ENCODE results near the gene CHDH.

CHDH gene

DNA sequence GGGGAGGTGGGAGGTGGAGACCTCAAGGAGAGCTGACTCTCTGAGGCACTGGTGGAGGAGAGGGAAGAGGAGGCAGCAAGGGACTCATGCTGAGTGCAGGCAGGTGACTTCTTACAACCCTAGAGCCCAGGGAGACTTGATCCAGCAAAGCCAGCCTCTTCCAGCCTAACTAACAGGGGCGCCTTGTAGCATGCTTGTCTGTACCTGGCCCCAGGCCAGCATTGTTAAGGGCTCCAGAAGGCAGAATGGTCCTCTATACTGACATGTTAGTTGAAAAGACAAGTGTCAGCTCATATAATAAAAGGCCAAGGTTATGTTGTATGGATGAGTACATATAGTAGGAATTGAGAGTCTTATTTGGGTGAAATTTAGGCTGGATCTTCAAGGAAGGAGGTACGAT is 65.4 kb downstream of the CHDH start:
- no peak for DNase-seq

DNA sequence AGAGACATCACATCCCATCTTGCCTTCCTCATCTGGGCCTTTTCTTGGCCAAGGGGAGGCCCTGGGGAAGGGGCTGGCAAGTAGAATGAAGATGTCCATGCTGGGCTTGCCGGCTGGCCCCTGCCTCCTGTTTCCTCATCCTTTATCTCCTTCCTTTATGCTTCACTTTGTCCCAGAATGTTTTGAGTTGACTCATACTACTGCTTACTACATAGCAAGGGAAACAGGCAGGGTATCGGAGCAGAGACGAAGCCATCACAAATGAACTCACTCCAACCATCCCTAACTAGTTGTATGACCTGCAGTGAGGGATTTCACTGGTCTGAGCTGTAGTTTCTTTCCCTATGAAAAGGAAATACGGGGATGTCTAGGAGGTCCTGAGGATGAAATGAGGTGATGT is 66.0 kb downstream of the CHDH start:
- no peak for DNase-seq

DNA sequence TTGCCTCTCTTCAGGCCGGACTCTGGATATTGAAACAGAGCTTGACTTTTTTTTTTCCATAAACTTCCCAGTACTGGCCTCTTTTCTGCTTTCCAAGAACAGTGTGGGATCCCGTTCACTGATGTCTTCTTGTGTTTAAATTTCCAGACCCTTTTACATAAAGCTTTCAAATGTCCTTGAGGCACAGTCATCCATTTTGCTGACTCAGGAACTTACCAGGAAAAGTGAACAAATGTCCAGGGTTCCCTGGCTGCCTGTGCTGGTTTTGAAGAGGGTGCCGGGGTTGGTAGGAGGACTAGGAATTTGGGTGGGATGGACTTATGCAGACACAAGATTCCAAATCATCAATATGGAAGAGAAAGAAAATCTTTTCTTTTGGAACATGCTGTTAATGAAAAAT is 68.1 kb downstream of the CHDH start:
- DNase-seq, result no peak

- no peak for DNase-seq
These were observed 68.8 kb downstream of the CHDH start for GRCh38 chr3:53777468-53777867.

GRCh38 chr3:53776494-53777101 is 69.6 kb downstream of the CHDH start:
- DNase-seq, result no peak

DNA sequence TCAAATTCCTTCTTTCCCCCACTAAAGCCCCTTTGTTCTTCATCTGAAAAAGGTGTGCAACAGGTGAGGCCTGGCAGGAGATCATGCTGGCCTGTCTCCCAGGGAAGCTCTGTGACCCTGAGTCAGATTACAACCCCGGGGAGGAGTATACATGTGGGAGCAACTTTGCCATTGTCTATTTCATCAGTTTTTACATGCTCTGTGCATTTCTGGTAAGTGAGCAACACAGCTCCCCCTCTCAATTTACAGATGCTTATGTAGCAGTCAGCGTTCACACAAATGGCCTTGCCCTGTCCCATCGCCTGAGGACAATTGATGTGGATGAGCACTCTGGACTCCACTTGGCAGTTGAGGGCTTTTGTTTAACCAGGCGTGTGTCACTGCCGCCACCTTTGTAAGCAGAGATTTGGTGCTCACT is 70.4 kb downstream of the CHDH start:
- DNase-seq, result no peak

DNA sequence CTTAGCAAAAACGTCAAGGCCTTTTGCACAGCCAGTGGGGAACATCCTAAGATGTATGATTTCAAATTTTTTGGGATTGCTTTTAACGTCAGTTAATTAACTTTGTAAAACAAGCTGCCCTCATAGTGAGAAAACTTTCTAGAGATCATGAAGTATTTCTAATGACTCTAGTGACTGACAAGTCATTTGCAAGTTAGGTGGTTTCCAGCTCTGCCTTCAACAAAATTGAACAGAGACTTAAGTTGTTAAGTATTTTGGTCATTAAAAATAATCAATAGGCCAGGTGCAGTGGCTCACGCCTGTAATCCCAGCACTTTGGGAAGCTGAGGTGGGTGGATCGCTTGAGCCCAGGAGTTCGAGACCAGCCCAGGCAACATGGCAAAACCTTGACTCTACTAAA is 71.2 kb downstream of the CHDH start:
- DNase-seq, result no peak

GRCh38 chr3:53774414-53774813 is 71.8 kb downstream of the CHDH start:
- DNase-seq, result no peak

DNA sequence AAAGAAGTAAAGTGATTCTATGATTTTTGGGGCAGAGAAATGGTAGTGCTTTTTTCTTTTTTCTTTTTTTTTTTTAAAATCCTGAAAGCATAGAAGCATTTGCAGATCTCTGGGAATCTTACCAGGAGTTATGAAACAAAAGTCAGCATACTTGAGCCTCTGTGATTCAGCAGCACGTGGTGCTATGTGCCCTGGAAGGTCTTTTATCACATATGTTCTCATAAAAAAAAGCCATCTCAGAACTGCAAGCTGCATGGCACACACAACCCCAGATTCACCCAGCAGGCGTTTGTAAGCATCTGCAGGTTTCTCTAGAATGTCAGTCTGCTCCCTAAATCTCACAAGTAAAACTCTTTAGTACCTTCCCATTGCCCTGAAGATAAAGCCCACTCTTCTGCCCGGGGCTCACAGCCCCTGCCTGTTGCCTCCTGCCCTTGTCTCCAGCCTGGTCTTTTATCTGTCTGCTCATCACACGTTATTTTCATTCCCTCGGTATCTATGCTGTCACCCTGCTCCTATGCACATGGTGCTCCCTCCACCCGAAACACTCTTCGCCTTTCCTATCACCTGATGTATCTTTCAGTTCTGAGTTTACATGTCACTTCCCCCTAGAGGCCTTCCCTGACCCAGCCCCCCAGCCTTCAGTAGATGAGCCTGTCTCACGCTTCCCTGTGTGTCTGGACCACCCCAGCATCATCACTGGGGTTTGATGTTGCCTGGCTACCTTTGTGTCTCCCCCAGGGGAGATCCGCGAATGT is 72.4 kb downstream of the CHDH start:
- no peak for DNase-seq

DNA sequence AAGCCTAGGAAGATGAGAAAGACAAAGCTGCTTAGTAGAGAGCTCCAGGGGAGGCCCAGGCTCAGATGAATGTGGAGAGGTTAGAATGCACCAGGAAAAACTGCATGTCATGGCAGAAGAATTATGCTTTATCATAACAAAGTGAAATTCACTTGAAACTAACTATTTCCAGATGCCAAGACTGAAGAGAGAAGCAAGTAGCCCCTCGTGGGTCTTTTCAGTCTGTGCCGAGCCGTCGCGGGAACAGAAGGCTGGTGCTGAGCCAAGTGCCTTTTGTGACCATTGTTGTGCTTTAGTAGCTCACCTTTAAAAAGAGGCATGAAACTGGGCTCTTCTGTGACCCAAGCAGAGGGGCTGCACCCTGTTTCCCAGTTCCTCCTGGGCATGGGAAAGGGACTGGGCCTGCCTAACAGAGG is 73.2 kb downstream of the CHDH start:
- no peak for DNase-seq

DNA sequence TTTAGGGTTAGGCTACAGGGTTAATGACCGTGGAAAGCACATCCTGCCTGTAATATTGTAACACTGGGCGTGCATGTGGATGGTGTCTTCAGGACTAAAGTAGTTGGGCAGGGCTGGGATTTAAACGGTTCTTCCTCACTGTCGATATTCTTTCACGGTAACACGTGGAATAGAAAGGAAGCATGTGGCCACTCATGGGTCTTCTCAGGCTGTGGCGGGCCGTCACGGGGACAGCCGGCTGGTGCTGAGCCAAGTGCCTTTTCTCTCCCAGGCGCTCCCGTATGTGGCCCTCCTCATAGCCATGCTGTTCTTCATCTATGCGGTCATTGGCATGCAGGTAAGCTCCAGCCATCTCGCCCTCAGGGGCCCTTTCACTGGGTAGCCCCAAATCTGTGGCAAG is 73.7 kb downstream of the CHDH start:
- DNase-seq, result no peak

DNA sequence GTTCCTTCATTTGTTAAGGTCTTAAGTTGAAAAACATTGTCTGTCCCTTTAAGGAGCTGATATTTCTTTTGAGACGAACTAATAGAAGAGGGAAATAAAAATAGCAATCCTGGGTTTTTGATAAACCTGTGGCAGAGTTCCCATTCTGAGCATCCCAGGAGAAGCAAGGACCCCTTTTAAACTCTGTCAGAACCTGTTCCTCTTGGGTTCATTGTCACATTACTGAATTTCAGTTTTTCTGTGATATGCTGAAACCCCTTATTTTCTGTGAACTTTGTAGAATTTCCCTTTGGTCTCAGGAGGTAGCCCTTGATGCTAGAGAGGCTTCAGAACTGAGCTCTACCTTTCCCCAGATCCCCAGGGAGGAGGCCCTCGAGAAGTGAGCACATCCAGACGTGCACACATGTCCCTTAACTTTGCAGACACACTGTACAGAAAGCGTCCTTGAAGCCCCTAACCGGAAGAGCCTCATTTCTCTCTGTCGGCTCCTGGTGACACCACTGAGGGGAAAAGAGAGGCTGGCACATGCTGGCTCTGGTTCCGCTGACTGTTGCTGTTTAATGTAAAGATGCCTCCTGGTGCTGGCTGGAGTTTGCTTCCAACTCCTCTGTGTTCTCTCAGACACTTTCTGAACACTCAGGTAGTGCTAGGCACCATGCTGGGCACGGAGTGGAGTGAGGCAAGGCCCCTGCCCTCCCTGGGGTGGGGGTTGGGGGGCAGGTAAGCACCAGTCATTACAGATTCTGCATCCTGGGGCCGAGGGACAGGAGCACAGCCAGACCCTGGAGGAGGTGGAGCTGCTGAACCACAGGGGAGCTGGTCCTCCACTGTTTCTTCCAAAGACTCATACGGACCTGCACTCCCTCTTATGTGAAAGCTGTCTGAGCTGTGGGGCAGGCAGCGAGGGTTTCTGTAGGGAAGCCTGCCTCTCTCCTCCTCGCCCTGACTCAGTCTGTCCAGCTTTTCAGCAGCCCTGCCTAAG is 77.5 kb downstream of the CHDH start:
- no peak for DNase-seq

DNA sequence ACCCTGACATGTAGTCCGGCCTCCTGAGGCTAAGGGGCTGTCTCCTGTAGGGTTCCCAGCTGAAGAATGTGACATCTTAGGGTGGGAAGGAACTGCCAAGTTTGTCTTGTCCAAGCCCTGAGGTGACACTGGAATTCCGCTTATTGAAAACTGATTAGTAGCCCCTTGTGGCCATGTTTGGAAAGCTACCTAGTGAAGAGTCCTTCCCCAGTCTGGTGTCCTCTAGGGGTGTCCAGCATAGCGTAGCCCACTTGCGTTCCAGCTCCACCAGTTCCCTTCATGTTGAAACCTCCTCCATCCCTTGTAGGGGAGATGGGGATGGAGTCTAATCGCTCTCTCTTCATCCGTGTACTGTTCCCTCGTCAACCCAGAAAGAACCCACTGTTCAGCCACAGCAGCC is 79.5 kb downstream of the CHDH start:
- no peak for DNase-seq

- DNase-seq, result no peak
These were observed 80.5 kb downstream of the CHDH start for GRCh38 chr3:53765753-53766152.

- no peak for DNase-seq
These were observed 82.0 kb downstream of the CHDH start for GRCh38 chr3:53764026-53764775.

GRCh38 chr3:53763353-53763752 is 82.9 kb downstream of the CHDH start:
- no peak for DNase-seq

Data from NCI-H748 treated with DMSO at 0.1 percent for 48 hours (cell line).